Testis (tissue), 3 donors: Measurements from ENCODE around the gene DHRS7B. TPM values are rescaled to one million over a fixed set of nuclear protein-coding genes. Genes with fewer than 3 reads are reported as not detected.

Source experiments
- DNase-seq: peaks from one replicate; pipeline ENCODE4 v3.0.0-alpha.2; 2019
- H3K27ac ChIP-seq, 2 donors: fragments of 200-600 bp; sonication (generic); one replicate each; pipeline ENCODE4 v1.5.1; 2019
- H3K27me3 ChIP-seq: fragments of 200-600 bp; sonication (generic); one replicate; pipeline ENCODE4 v1.5.1; 2019
- H3K36me3 ChIP-seq: fragments of 200-600 bp; sonication (generic); one replicate; pipeline ENCODE4 v1.5.1; 2017; ENCODE audit warnings: low read depth; ENCODE audit errors: missing control alignments
- H3K4me1 ChIP-seq: fragments of 200-600 bp; sonication (generic); one replicate; pipeline ENCODE4 v1.5.1; 2019
- H3K4me3 ChIP-seq, 2 donors: fragments of 200-600 bp; sonication (generic); one replicate each; pipeline ENCODE4 v1.5.1; 2017 to 2019
- H3K9me3 ChIP-seq: fragments of 200-600 bp; sonication (generic); one replicate; pipeline ENCODE4 v1.5.1; 2017
- POLR2A ChIP-seq: fragments of 450-650 bp; IDR thresholded peaks from one replicate; pipeline ENCODE4 v1.6.1; 2017; ENCODE audit warnings: antibody characterized with exemption, mild to moderate bottlenecking, moderate library complexity
- WGBS, 2 donors: methylation state at CpG; one replicate each; pipeline ENCODE4 v1.1.5; 2018; 5-methylcytosine and 5-hydroxymethylcytosine counted together
- intact Hi-C: fragments of 100-400 bp; cut with DNase I; formaldehyde crosslinking; loops from one replicate; pipeline ENCODE4 v1.15.1; 2023; ENCODE audit warnings: low total_unique reads
- polyA plus RNA-seq: library from polyadenylated mRNA; stranded (reverse); fragments of 350-450 nt; fragmentation: Illumina TruSeq; extraction: RNeasy Lipid Tissue Mini Kit (QIAGEN cat#74804); gene quantifications from one replicate; pipeline ENCODE4 v1.2.3, GENCODE V29; 2014; ENCODE audit warnings: low read depth, low replicate concordance; ENCODE audit not compliant: insufficient read depth
- total RNA-seq, 2 donors: library from RNA; depleted of rRNA; stranded (reverse); fragments of >200 nt; gene quantifications; one replicate each; pipeline ENCODE4 v1.2.3, GENCODE V29; 2016
- TF ChIP-seq, protein P1 (sequence below), 3 experiments: fragments of 450-650 bp in 2 of 3; fragments of 200-600 bp in 1 of 3; sonication (generic) in 1 of 3; IDR thresholded peaks; one replicate each; pipeline ENCODE4 v1.5.1; 2016 to 2019; ENCODE audit warnings: antibody characterized with exemption in 3 of 3, mild to moderate bottlenecking in 2 of 3, moderate library complexity in 1 of 3

The DHRS7B gene
- total and polyA plus RNA-seq, 3 donors from 2014 or later, result 39.0 to 81.7 (median 53.6) TPM

DNA sequence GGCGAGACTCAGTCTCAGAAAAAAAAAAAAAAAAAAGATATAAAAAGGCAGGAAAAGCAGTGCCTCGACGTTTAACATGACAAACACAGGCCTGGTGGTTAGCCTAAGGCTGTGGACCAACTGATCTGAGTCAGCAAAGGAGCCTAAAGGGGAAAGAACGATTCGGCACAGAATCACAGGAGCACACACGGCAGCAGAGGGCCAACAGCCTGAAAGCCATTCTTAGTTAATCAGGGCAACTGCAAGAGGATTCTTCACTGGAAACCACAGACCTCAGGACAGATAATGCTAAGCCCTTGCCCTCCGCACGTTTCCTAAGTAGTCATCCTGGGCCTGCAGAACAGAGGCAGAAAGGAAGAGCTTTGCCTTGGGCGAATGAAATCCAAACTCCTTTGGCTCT, 72.5 kb downstream of the DHRS7B start:
- intact Hi-C loops, result no loop called here
- H3K36me3 ChIP-seq, result no peaks in the 10 kb centered on the region
- 57 to 60% methylated on average over 9 of the region's 9 CpGs for WGBS, 2 donors
- no peak for DNase-seq
- peak overlapping the region; percentile 11 to 24 for H3K27ac ChIP-seq
- no peaks in the 10 kb centered on the region for H3K9me3 ChIP-seq
- no peaks in the 10 kb centered on the region for H3K27me3 ChIP-seq
- H3K4me1 ChIP-seq, result peaks cover 26% of the 10 kb centered on the region
- no peak for TF ChIP-seq POLR2A
- TF ChIP-seq, protein P1, sequence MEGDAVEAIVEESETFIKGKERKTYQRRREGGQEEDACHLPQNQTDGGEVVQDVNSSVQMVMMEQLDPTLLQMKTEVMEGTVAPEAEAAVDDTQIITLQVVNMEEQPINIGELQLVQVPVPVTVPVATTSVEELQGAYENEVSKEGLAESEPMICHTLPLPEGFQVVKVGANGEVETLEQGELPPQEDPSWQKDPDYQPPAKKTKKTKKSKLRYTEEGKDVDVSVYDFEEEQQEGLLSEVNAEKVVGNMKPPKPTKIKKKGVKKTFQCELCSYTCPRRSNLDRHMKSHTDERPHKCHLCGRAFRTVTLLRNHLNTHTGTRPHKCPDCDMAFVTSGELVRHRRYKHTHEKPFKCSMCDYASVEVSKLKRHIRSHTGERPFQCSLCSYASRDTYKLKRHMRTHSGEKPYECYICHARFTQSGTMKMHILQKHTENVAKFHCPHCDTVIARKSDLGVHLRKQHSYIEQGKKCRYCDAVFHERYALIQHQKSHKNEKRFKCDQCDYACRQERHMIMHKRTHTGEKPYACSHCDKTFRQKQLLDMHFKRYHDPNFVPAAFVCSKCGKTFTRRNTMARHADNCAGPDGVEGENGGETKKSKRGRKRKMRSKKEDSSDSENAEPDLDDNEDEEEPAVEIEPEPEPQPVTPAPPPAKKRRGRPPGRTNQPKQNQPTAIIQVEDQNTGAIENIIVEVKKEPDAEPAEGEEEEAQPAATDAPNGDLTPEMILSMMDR (IDR thresholded peaks at IDR 0.05), result no peak
- H3K4me3 ChIP-seq, result no peak overlapping the region

DNA sequence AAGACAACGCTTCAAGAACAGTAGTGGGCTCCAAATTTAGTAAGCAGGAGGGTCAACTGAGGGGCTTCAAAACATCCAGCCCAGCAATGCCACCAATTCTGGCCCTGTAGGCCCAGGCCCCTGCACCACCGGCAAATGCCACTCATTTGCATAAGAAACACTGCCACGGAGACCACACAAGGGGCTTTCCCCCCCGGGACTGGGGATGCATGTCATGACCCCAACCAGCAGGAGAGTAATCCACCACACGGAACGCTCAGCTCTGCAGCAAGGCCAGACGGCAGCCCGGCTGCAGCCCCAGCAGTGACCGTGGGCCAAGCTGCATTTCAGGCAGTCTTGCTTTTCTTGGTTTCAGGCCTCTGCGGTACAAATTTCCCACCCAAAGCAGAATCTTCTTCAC, 73.1 kb downstream of the DHRS7B start:
- 55 to 63% methylated on average over 9 to 10 of the region's 10 CpGs for WGBS, 2 donors
- no peaks in the 10 kb centered on the region for H3K36me3 ChIP-seq
- no peak for DNase-seq
- no peaks in the 10 kb centered on the region for H3K27me3 ChIP-seq
- H3K27ac ChIP-seq, result peak overlapping the region; percentile 4 to 24
- intact Hi-C loops, result no loop called here
- peaks cover 22% of the 10 kb centered on the region for H3K4me1 ChIP-seq
- H3K4me3 ChIP-seq, result no peak overlapping the region
- no peaks in the 10 kb centered on the region for H3K9me3 ChIP-seq
- TF ChIP-seq, protein P1 (IDR thresholded peaks at IDR 0.05), result no peak
- TF ChIP-seq POLR2A, result no peak

DNA sequence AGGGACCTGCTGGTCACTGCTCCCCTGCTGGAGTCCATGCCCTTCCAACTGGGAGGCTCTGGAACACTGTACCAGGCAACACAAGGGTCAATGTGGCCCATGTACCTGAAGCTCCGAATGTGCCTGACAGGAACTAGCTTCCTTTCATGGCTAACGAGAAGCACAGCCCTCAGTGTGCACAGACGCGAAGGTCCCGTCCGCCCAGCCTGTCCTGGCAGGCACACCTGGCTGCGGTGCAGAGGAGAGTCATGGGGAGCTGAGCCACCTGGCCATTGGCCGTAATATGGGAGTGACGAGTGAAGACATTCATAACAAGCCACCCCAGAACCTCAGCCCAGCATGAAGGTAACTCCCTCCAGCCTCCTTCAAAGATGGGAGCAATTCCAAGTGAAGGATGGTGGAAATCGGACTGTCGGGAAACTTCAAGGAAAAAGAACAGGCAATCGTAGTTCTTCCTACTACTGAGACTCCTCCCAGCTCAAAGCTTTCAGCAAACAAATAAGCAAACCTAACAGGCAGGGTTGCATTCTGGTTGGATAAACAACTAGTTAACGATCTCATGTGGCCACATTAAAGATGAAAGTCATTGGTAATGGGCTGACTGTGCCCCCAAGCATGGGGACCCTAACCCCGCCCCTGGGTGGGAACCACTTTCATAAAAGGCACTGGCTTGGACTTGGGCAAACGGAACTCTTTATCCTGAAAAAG, 74.0 kb downstream of the DHRS7B start:
- H3K36me3 ChIP-seq, result no peaks in the 10 kb centered on the region
- H3K9me3 ChIP-seq, result no peaks in the 10 kb centered on the region
- intact Hi-C loops, result no loop called here
- H3K27ac ChIP-seq, result peak overlapping the region in 1 of 2 donors; percentile 4
- no peaks in the 10 kb centered on the region for H3K27me3 ChIP-seq
- H3K4me3 ChIP-seq, result no peak overlapping the region
- DNase-seq, result no peak
- peaks cover 19% of the 10 kb centered on the region for H3K4me1 ChIP-seq
- no peak for TF ChIP-seq POLR2A
- TF ChIP-seq, protein P1 (IDR thresholded peaks at IDR 0.05), result no peak
- 70 to 73% methylated on average over 5 to 15 of the region's 15 CpGs for WGBS, 2 donors

DNA sequence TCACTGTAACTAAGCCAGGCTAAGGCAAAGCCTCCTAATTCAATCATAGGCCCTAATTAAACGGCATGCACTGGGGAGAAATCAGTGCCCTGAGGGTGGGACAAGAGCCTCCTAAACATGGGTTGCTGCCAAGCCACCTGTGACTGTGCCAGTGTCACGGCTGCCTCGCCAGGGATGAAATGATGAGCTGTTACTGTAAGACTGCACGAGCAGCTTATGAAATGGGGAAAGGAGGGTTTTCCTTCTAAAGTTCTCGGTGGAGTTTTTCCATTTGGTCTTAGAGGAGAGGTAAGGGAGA, 74.5 kb downstream of the DHRS7B start:
- intact Hi-C loops, result no loop called here
- Histone ChIP-seq H3K27me3 (no peaks in the 10 kb centered on the region), H3K27ac (no peak overlapping the region), H3K9me3 (no peaks in the 10 kb centered on the region), H3K4me3 (no peak overlapping the region), H3K4me1 (peaks cover 19% of the 10 kb centered on the region), H3K36me3 (no peaks in the 10 kb centered on the region)
- DNase-seq, result no peak
- TF ChIP-seq POLR2A, result no peak
- TF ChIP-seq, protein P1 (IDR thresholded peaks at IDR 0.05), result no peak
- 59 to 70% methylated on average over 5 of the region's 5 CpGs for WGBS, 2 donors

DNA sequence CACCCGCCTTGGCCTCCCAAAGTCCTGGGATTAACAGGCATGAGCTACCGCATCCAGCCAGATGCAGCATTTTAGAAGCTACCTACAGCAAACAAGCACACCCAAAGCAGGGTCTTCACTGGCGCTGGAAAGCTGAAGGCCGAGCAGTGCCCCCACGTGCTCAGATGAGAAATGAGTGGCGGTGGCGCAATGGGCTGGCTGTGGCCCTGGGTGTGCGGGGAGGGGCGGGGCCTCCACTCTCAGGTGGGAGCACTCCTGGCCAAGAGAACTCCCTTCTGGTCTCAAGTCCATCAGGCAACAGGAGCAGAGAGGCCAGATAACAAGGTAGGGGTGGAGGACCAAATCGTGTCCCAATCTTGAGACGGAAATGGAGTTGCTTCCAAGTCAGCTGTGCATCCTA, 75.1 kb downstream of the DHRS7B start:
- peaks cover 19% of the 10 kb centered on the region for H3K4me1 ChIP-seq
- H3K9me3 ChIP-seq, result no peaks in the 10 kb centered on the region
- DNase-seq, result no peak
- H3K36me3 ChIP-seq, result no peaks in the 10 kb centered on the region
- no peaks in the 10 kb centered on the region for H3K27me3 ChIP-seq
- H3K4me3 ChIP-seq, result no peak overlapping the region
- intact Hi-C loops, result no loop called here
- no peak for TF ChIP-seq POLR2A
- TF ChIP-seq, protein P1 (IDR thresholded peaks at IDR 0.05), result no peak
- H3K27ac ChIP-seq, result no peak overlapping the region
- WGBS, 2 donors, result 92 to 98% methylated on average over 11 of the region's 11 CpGs
